Effector memory CD4-positive, alpha-beta T cell (primary cell): ENCODE results near the gene BARX2.

Source experiments
- DNase-seq, 3 donors: peaks; one replicate each; pipeline ENCODE4 v3.0.0-alpha.2; 2020
- H3K27ac ChIP-seq: 2 replicates; pipeline ENCODE4 v1.7.0; 2013; ENCODE audit warnings: mild to moderate bottlenecking, low read length, moderate library complexity; ENCODE audit not compliant: insufficient read depth, poor library complexity, severe bottlenecking
- H3K27me3 ChIP-seq: replicated peaks from 2 replicates; pipeline ENCODE4 v1.7.0; 2013; ENCODE audit warnings: mild to moderate bottlenecking, low read length; ENCODE audit not compliant: insufficient read depth, control insufficient read depth, poor library complexity, severe bottlenecking
- H3K36me3 ChIP-seq: 2 replicates; pipeline ENCODE4 v1.7.0; 2013; ENCODE audit warnings: mild to moderate bottlenecking, low read length, moderate library complexity; ENCODE audit not compliant: control insufficient read depth, insufficient read depth
- H3K4me1 ChIP-seq: 2 replicates; pipeline ENCODE4 v1.7.0; 2013; ENCODE audit warnings: low read length, mild to moderate bottlenecking; ENCODE audit not compliant: control insufficient read depth, insufficient read depth, poor library complexity, severe bottlenecking
- H3K4me3 ChIP-seq: 2 replicates; pipeline ENCODE4 v1.7.0; 2013; ENCODE audit warnings: low read length, low read depth, mild to moderate bottlenecking; ENCODE audit not compliant: insufficient read depth, poor library complexity, severe bottlenecking
- H3K9me3 ChIP-seq: 2 replicates; pipeline ENCODE4 v1.7.0; 2013; ENCODE audit warnings: mild to moderate bottlenecking, low read length, moderate library complexity; ENCODE audit not compliant: control insufficient read depth

Gene BARX2

GRCh38 chr11:129428557-129428956 lies 52.9 kb downstream of the BARX2 start:
- no peak for DNase-seq
- no peak overlapping the region for H3K27ac ChIP-seq

DNA sequence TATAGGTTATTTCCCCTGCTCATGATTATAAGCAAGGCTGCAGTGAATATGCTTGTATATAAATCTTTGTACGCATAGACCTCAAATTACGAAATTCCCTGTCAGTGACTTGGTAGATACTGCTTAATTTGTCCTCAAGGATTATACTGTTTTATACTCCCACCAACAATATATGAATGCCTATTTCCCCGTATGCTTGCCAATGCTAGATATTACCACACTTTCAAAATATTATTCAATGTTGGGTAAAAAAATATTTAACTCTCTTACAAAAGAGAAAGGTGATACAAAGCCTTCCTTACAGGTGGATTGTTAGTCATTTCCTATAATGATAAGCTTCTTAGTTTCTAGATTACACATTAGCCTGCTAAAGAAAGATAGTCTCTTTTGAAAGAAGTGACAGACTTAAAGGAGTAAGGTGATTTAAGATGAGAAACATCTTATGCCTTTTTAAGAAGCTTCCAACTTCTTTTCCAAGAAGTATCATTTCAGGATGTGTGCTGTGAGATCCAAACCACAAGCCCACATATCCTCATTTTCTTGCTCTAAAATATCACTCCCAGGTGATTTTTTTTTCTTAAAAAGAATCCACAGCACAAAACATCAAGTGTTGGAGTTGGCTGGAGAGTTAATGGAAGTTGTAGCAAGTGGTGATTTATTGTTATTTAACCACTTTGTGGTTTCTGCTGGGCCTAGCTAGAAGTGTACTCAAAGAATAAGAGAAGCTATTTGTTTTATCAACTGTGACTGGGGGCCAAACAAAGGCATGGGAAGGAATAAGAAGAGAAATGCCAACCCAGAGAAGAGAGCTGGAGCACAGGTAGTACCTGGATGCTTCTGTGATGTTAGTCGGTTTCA lies 59.2 kb downstream of the BARX2 start:
- Histone ChIP-seq H3K4me3 (no peak overlapping the region), H3K36me3 (no peaks in the 10 kb centered on the region), H3K27me3 (no peaks in the 10 kb centered on the region), H3K27ac (no peak overlapping the region), H3K9me3 (no peaks in the 10 kb centered on the region), H3K4me1 (no peaks in the 10 kb centered on the region)
- DNase-seq: no peak

More at GRCh38 chr11:129428557-129428956, 52.9 kb downstream of the BARX2 start:
- no peak overlapping the region for H3K4me3 ChIP-seq
- H3K27me3 ChIP-seq: no peaks in the 10 kb centered on the region
- H3K4me1 ChIP-seq: no peaks in the 10 kb centered on the region
- no peaks in the 10 kb centered on the region for H3K9me3 ChIP-seq
- H3K36me3 ChIP-seq: no peaks in the 10 kb centered on the region

DNA sequence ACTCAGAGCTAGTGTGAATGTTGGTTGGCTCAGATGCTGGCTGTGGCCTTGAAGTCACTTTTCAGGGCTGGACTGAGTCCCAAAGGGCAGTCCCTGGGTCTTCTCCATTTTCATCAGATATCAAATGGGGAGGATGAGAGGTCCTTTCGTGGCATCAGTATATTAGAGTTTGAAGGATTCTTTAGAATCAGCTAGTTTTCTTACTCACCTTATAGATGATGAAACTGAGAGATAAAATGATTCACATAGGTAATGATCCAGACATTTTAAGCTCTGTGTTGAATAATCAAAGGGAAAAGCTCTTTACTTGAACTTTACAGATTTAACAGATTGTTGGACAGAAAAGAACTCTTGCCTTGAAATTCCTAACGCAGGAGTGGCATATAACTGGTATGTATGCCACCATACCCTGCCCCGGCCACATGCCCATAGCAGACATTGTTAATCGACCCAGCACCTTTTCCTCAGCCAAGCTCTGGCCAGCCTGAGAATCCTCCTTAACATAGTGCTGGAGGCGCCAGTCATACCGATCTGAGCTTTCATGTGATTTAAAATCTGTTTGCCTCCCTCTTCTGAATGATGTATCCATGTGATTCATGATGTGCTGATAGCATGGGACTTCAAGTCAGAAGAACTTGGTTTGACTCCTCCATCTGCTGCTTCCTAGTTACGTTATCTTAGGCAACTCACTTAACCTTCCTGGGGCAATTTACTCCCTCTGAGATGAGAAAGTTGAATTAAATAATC lies 60.0 kb downstream of the BARX2 start:
- H3K36me3 ChIP-seq: no peaks in the 10 kb centered on the region
- H3K4me1 ChIP-seq: no peaks in the 10 kb centered on the region
- no peak for DNase-seq
- H3K27ac ChIP-seq: no peak overlapping the region
- H3K4me3 ChIP-seq: no peak overlapping the region
- H3K9me3 ChIP-seq: no peaks in the 10 kb centered on the region
- no peaks in the 10 kb centered on the region for H3K27me3 ChIP-seq

DNA sequence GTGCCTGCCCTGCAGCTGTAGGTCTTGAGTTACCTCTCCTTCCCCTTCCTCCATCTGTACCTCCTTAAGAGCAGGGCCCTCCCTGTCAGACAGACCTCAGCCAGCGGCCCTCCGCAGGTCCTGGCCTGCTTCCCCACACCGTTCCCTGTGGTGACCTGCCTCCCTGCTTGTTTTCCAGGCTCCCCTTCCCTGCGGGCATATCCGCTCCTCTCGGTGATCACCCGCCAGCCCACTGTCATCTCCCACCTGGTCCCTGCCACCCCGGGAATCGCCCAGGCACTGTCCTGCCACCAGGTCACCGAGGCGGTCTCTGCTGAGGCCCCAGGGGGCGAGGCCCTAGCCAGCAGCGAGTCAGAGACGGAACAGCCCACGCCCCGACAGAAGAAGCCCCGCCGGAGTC lies 60.9 kb downstream of the BARX2 start:
- no peak overlapping the region for H3K4me3 ChIP-seq
- no peak for DNase-seq
- no peaks in the 10 kb centered on the region for H3K4me1 ChIP-seq
- H3K27me3 ChIP-seq: no peaks in the 10 kb centered on the region
- H3K36me3 ChIP-seq: no peaks in the 10 kb centered on the region
- no peaks in the 10 kb centered on the region for H3K9me3 ChIP-seq
- no peak overlapping the region for H3K27ac ChIP-seq

DNA sequence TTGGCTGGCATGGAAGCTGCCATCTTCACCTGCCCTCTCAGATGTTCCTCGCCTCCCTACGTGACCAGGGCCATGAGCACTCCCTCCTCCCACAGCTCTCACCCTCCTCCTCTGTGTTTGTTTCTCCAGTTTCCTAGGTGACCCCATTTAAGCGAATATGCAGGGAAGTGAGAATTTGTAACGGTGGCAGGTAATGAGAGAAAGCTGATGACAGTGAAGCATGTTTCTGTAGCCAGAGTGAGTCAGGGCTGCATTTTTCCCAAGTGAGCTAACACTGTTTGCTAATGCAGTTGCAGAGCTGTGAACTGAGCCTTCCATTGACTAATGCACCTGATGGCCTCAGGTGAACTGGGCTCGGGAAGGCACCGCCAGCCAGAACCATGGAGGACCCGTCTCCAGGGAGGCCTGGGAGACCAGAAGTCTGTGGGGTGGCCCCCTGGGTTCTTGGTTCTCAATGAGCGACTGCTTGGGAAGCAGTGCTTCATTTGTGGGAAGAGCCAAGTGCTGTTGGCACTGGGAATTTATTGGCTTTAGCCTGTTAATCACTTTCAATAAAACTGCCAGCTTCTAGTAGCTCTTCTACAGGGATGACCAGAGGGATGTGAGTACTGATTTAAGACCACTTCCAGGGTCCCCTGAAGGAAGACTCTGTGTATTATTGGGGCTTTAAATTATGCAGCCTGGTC lies 64.5 kb downstream of the BARX2 start:
- H3K4me3 ChIP-seq: no peak overlapping the region
- H3K36me3 ChIP-seq: no peaks in the 10 kb centered on the region
- no peaks in the 10 kb centered on the region for H3K9me3 ChIP-seq
- H3K27ac ChIP-seq: no peak overlapping the region
- H3K27me3 ChIP-seq: no peaks in the 10 kb centered on the region
- H3K4me1 ChIP-seq: no peaks in the 10 kb centered on the region
- DNase-seq: no peak

- H3K36me3 ChIP-seq: no peaks in the 10 kb centered on the region
- H3K9me3 ChIP-seq: no peaks in the 10 kb centered on the region
- no peak overlapping the region for H3K27ac ChIP-seq
- no peaks in the 10 kb centered on the region for H3K27me3 ChIP-seq
- no peak for DNase-seq
- no peak overlapping the region for H3K4me3 ChIP-seq
- H3K4me1 ChIP-seq: no peaks in the 10 kb centered on the region
These were observed 66.5 kb downstream of the BARX2 start for GRCh38 chr11:129442171-129442570.

GRCh38 chr11:129443276-129443675 lies 67.6 kb downstream of the BARX2 start:
- no peak overlapping the region for H3K27ac ChIP-seq
- H3K4me3 ChIP-seq: no peak overlapping the region
- no peak for DNase-seq
- no peaks in the 10 kb centered on the region for H3K36me3 ChIP-seq
- H3K4me1 ChIP-seq: no peaks in the 10 kb centered on the region
- H3K9me3 ChIP-seq: no peaks in the 10 kb centered on the region
- no peaks in the 10 kb centered on the region for H3K27me3 ChIP-seq

GRCh38 chr11:129444274-129444673 lies 68.6 kb downstream of the BARX2 start:
- no peaks in the 10 kb centered on the region for H3K27me3 ChIP-seq
- H3K27ac ChIP-seq: no peak overlapping the region
- H3K9me3 ChIP-seq: no peaks in the 10 kb centered on the region
- no peaks in the 10 kb centered on the region for H3K36me3 ChIP-seq
- no peak overlapping the region for H3K4me3 ChIP-seq
- H3K4me1 ChIP-seq: no peaks in the 10 kb centered on the region
- DNase-seq: no peak

- H3K36me3 ChIP-seq: no peaks in the 10 kb centered on the region
- H3K27me3 ChIP-seq: no peaks in the 10 kb centered on the region
- no peaks in the 10 kb centered on the region for H3K9me3 ChIP-seq
- DNase-seq: no peak
- H3K4me1 ChIP-seq: no peaks in the 10 kb centered on the region
- no peak overlapping the region for H3K27ac ChIP-seq
- H3K4me3 ChIP-seq: no peak overlapping the region
These were observed 69.6 kb downstream of the BARX2 start for GRCh38 chr11:129445226-129445625.

DNA sequence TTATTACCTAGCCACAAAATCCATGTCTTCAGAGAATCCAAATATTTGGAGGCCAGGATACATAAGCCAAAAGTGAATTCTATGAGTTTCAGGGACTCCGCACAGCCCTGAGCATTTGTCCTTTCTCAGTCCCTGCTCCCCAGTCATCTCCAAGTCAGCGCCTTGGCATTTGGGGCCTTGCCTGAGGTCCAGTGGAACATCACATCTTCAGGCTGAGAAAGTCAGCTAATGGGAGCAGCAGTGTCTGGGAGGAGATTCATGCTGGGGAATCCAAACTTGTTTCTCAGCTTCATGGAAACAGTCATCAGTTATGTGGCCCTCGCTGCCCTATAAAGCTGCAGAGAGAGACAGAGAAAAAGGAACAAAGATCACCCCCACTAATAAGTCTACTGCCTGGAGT lies 70.9 kb downstream of the BARX2 start:
- no peak overlapping the region for H3K4me3 ChIP-seq
- no peaks in the 10 kb centered on the region for H3K4me1 ChIP-seq
- H3K36me3 ChIP-seq: no peaks in the 10 kb centered on the region
- DNase-seq: no peak
- no peak overlapping the region for H3K27ac ChIP-seq
- H3K9me3 ChIP-seq: no peaks in the 10 kb centered on the region
- H3K27me3 ChIP-seq: no peaks in the 10 kb centered on the region
